A549 (cell line): ENCODE results near the gene PHYKPL. TPM values are rescaled to one million over a fixed set of nuclear protein-coding genes. Genes with fewer than 3 reads are reported as not detected.

Experiments
- ATAC-seq, 2 experiments: fragments of 200-7000 bp in 1 of 2; fragments of >200 bp in 1 of 2; cut with Nextera tagmentation in 1 of 2; cut with Tn5 transposase in 1 of 2; 3 replicates each; pipeline versions ENCODE4 v1.8.0 to v1.9.1; 2018 to 2020; ENCODE audit warnings: mild to moderate bottlenecking in 1 of 2, moderate library complexity in 1 of 2
- CTCF ChIA-PET: fragments of 300-600 bp; sonication (Branson Sonifier 250); formaldehyde crosslinking; extraction: SDS; loops from one replicate; lab custom pipeline; 2021; ENCODE audit warnings: antibody characterized with exemption, inconsistent platforms; lab: Yijun Ruan, JAX
- POLR2A ChIA-PET: fragments of 350-600 bp; formaldehyde crosslinking; extraction: SDS; loops from one replicate; lab custom pipeline; 2021; ENCODE audit warnings: antibody characterized with exemption, inconsistent platforms; lab: Yijun Ruan, JAX
- DNase-seq, 2 experiments: peaks; one replicate each; pipeline versions ENCODE4 v3.0.0 to v3.0.0-alpha.2; 2011 to 2016; ENCODE audit warnings: low read depth in 1 of 2, low spot score in 1 of 2
- FAIRE-seq: peaks from 2 replicates; lab custom pipeline; 2011; peaks lifted over from hg19 to GRCh38; lab: Jason Lieb, UNC
- H3K27ac ChIP-seq, 2 experiments: fragments of >200 bp; sonication (Bioruptor Twin); formaldehyde crosslinking; 3 replicates each; pipeline ENCODE4 v1.5.1; 2016 to 2017
- H3K4me1 ChIP-seq: fragments of >200 bp; sonication (Bioruptor Twin); formaldehyde crosslinking; 3 replicates; pipeline ENCODE4 v1.6.1; 2016
- H3K4me2 ChIP-seq: fragments of >200 bp; sonication (Bioruptor Twin); formaldehyde crosslinking; 3 replicates; pipeline ENCODE4 v1.6.1; 2016
- H3K4me3 ChIP-seq: fragments of >200 bp; sonication (Bioruptor Twin); formaldehyde crosslinking; 3 replicates; pipeline ENCODE4 v1.5.1; 2016
- H3K9me3 ChIP-seq: fragments of >200 bp; sonication (Bioruptor Twin); formaldehyde crosslinking; 3 replicates; pipeline ENCODE4 v1.6.1; 2016
- CBX2 ChIP-seq: fragments of 200-600 bp; sonication (generic); IDR thresholded peaks from 2 replicates; pipeline ENCODE4 v1.6.1; 2016; ENCODE audit warnings: low read depth, mild to moderate bottlenecking, borderline replicate concordance
- CHD2 ChIP-seq: fragments of 150-350 bp; IDR thresholded peaks from 2 replicates; pipeline ENCODE4 v1.6.1; 2014; ENCODE audit warnings: low read length; ENCODE audit not compliant: partially characterized antibody
- EP300 ChIP-seq, 2 experiments: fragments of >200 bp; sonication (Bioruptor Twin); formaldehyde crosslinking; IDR thresholded peaks; 2 replicates in 1 of 2; 3 replicates in 1 of 2; pipeline ENCODE4 v1.6.1; 2016 to 2017
- HDAC2 ChIP-seq: fragments of 200-600 bp; sonication (generic); IDR thresholded peaks from 2 replicates; pipeline ENCODE4 v1.6.1; 2016
- HOXA7 ChIP-seq: fragments of 250-450 bp; sonication (Bioruptor Pico); IDR thresholded peaks from 2 replicates; pipeline ENCODE4 v1.5.0; 2020; ENCODE audit warnings: mild to moderate bottlenecking, moderate library complexity
- JUNB ChIP-seq: fragments of >200 bp; sonication (Bioruptor Twin); formaldehyde crosslinking; IDR thresholded peaks from 2 replicates; pipeline ENCODE4 v1.6.1; 2016
- KDM1A ChIP-seq: fragments of 200-600 bp; sonication (generic); IDR thresholded peaks from 2 replicates; pipeline ENCODE4 v1.6.1; 2016; ENCODE audit warnings: low read depth, mild to moderate bottlenecking
- MAFK ChIP-seq: fragments of 450-650 bp; IDR thresholded peaks from 2 replicates; pipeline ENCODE4 v1.6.1; 2014; ENCODE audit not compliant: partially characterized antibody
- NR3C1 ChIP-seq: fragments of >200 bp; sonication (Bioruptor Twin); formaldehyde crosslinking; IDR thresholded peaks from 3 replicates; pipeline ENCODE4 v1.6.1; 2017
- PHF8 ChIP-seq: fragments of 200-600 bp; sonication (generic); IDR thresholded peaks from 2 replicates; pipeline ENCODE4 v1.6.1; 2016; ENCODE audit warnings: low read depth, mild to moderate bottlenecking, antibody characterized with exemption, moderate library complexity, borderline replicate concordance
- POLR2AphosphoS2 ChIP-seq: conservative IDR thresholded peaks from 2 replicates; pipeline ENCODE4 v1.6.1; 2012; ENCODE audit warnings: low read length, improper control_type of control experiment, inconsistent platforms
- SMC3 ChIP-seq: fragments of >200 bp; sonication (Bioruptor Twin); formaldehyde crosslinking; IDR thresholded peaks from 3 replicates; pipeline ENCODE4 v1.6.1; 2018; ENCODE audit warnings: inconsistent platforms
- TFCP2L1 ChIP-seq: fragments of 250-450 bp; sonication (Bioruptor Pico); IDR thresholded peaks from 2 replicates; pipeline ENCODE4 v1.5.0; 2021; ENCODE audit warnings: mild to moderate bottlenecking
- ZFP36 ChIP-seq: fragments of 450-650 bp; IDR thresholded peaks from 2 replicates; pipeline ENCODE4 v1.6.1; 2014; ENCODE audit warnings: borderline replicate concordance; ENCODE audit not compliant: partially characterized antibody
- ZNF302 ChIP-seq: fragments of 250-450 bp; sonication (Bioruptor Pico); IDR thresholded peaks from 2 replicates; pipeline ENCODE4 v1.9.0; 2021; ENCODE audit warnings: inconsistent platforms, mild to moderate bottlenecking, moderate library complexity
- WGBS: methylation state at CpG from one replicate; pipeline ENCODE4 v1.1.6; 2017; ENCODE audit errors: missing lambda C conversion rate; 5-methylcytosine and 5-hydroxymethylcytosine counted together
- polyA plus RNA-seq, 4 experiments: library from polyadenylated mRNA; depleted of rRNA in 3 of 4; stranded (reverse); fragments of >200 nt; fragmentation: RNase III in 1 of 4; extraction: RNeasy Plus Mini Kit Qiagen cat#74134 plus additional on column Dnase treatment in 1 of 4; gene quantifications; 2 replicates in 3 of 4; 3 replicates in 1 of 4; pipeline ENCODE4 v1.2.3, GENCODE V29; 2011 to 2017
- TF ChIP-seq, protein P1 (sequence below): fragments of 450-650 bp; IDR thresholded peaks from 2 replicates; pipeline ENCODE4 v1.6.1; 2014; ENCODE audit warnings: antibody characterized with exemption
- TF ChIP-seq, protein P2 (sequence below): fragments of 150-350 bp; IDR thresholded peaks from 2 replicates; pipeline ENCODE4 v1.6.1; 2014; ENCODE audit warnings: low read depth, mild to moderate bottlenecking, low read length
- TF ChIP-seq, protein P3 (sequence below): IDR thresholded peaks from 2 replicates; pipeline ENCODE4 v1.6.1; 2012
- TF ChIP-seq, protein P4 (sequence below): fragments of 250-450 bp; sonication (Bioruptor Pico); IDR thresholded peaks from 2 replicates; pipeline ENCODE4 v1.5.0; 2020; ENCODE audit warnings: low read depth, mild to moderate bottlenecking, moderate library complexity
- TF ChIP-seq, protein P5 (sequence below): IDR thresholded peaks from 2 replicates; pipeline ENCODE4 v1.6.1; 2012
- TF ChIP-seq, protein P6 (sequence below): IDR thresholded peaks from 2 replicates; pipeline ENCODE4 v1.6.1; 2012; ENCODE audit warnings: low read depth, borderline replicate concordance
- TF ChIP-seq, protein P7 (sequence below): fragments of >200 bp; sonication (Bioruptor Twin); formaldehyde crosslinking; IDR thresholded peaks from 3 replicates; pipeline ENCODE4 v1.5.1; 2016

Gene PHYKPL
- polyA plus RNA-seq, 2 of the 4 experiments (the other 2 are of a cell fraction) = 13.0 to 21.9 TPM

DNA sequence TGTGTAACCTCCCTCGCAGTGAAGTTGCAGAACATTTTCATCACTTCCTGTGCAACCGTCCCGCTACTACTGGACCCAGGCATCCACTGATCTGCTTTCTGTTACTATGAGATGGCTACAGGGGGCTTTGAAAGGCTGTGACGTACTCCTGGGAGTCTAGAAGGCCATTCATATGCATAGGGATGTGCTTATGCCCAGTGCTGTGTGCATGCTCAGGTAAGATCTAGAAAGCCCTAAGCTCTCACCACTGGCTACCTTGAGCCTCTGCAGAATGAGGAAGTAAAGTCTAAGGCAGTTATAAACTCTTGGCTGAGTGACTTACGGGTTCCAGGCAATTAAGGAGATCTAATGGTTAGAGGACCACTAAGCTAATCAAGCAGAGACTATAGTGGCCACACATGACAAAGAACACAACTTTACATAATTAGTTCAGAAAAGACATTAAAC lies 16.5 kb downstream of the PHYKPL start:
- 98% methylated on average over 5 of the region's 5 CpGs for WGBS
- CTCF ChIA-PET = interaction anchor here (0.6 to 2.2 kb wide), 2 partner anchors 12 to 20 kb away, joined by 4 to 5 read pairs; partner anchors contain the start of gene HNRNPAB
- no peak for DNase-seq
- no peak overlapping the region for H3K4me2 ChIP-seq
- TF ChIP-seq, protein P1, sequence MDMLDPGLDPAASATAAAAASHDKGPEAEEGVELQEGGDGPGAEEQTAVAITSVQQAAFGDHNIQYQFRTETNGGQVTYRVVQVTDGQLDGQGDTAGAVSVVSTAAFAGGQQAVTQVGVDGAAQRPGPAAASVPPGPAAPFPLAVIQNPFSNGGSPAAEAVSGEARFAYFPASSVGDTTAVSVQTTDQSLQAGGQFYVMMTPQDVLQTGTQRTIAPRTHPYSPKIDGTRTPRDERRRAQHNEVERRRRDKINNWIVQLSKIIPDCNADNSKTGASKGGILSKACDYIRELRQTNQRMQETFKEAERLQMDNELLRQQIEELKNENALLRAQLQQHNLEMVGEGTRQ = no peak
- no peak for TF ChIP-seq NR3C1
- TF ChIP-seq, protein P2, sequence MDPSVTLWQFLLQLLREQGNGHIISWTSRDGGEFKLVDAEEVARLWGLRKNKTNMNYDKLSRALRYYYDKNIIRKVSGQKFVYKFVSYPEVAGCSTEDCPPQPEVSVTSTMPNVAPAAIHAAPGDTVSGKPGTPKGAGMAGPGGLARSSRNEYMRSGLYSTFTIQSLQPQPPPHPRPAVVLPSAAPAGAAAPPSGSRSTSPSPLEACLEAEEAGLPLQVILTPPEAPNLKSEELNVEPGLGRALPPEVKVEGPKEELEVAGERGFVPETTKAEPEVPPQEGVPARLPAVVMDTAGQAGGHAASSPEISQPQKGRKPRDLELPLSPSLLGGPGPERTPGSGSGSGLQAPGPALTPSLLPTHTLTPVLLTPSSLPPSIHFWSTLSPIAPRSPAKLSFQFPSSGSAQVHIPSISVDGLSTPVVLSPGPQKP = no peak
- TF ChIP-seq JUNB = no peak
- TF ChIP-seq, protein P3, sequence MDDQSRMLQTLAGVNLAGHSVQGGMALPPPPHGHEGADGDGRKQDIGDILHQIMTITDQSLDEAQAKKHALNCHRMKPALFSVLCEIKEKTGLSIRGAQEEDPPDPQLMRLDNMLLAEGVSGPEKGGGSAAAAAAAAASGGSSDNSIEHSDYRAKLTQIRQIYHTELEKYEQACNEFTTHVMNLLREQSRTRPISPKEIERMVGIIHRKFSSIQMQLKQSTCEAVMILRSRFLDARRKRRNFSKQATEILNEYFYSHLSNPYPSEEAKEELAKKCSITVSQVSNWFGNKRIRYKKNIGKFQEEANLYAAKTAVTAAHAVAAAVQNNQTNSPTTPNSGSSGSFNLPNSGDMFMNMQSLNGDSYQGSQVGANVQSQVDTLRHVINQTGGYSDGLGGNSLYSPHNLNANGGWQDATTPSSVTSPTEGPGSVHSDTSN = no peak
- no peak for TF ChIP-seq TFCP2L1
- TF ChIP-seq, protein P4, sequence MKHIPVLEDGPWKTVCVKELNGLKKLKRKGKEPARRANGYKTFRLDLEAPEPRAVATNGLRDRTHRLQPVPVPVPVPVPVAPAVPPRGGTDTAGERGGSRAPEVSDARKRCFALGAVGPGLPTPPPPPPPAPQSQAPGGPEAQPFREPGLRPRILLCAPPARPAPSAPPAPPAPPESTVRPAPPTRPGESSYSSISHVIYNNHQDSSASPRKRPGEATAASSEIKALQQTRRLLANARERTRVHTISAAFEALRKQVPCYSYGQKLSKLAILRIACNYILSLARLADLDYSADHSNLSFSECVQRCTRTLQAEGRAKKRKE (CRISPR knock-in tag) = no peak
- no peak for TF ChIP-seq ZFP36
- TF ChIP-seq PHF8 = no peak
- TF ChIP-seq CBX2 = no peak
- TF ChIP-seq SMC3 = no peak
- TF ChIP-seq, protein P5, sequence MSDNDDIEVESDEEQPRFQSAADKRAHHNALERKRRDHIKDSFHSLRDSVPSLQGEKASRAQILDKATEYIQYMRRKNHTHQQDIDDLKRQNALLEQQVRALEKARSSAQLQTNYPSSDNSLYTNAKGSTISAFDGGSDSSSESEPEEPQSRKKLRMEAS = no peak
- TF ChIP-seq, all 56 proteins: peak for 0
- Histone ChIP-seq H3K9me3 (no peaks in the 10 kb centered on the region), H3K4me1 (0 out of 3 replicates have a peak, but pooled peaks cover 4% of the 10 kb centered on the region), H3K27ac (no peak overlapping the region), H3K4me3 (no peak overlapping the region)
- POLR2A ChIA-PET = interaction anchor here (2.6 kb wide), 1 partner anchor 12 kb away, joined by 9 read pairs; the partner anchor contains the start of gene HNRNPAB
- FAIRE-seq = no peak
- no peak for ATAC-seq

DNA sequence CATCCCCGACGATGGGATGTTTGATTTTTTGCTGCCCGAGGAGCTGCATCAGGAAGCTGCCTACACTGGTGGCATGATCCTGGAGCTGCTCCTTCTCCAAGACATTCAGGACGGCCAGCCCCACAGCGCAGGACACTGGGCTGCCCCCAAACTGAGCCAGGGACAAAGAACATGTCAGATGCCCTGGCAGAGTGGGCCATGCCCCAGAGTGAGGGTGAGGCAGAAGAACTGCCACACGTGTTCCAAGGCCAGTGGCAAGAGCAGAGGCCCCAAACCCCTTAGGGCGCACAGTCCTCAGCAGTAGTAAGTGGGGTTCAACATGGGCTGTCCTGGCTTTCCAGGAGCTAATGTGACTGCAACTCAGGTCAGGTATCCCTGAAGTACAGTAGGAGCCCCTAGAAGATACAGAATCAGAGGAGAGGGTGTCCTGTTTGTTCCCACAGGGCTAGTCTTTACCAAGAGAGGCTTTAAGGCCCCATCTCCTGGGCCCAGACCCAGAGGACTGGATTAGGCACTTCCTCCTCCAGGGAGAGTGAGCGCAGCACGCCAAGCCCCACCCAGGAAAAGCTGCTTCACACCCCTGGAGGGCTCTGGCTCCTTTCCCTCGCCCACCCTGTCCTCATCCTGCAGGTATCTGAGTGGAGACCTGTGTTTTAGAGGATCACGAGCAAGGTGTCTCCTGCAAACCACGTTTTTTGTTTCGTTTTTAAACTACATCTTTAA lies 17.2 kb downstream of the PHYKPL start:
- Histone ChIP-seq H3K4me2 (no peak overlapping the region), H3K4me3 (no peak overlapping the region), H3K9me3 (no peaks in the 10 kb centered on the region), H3K4me1 (0 out of 3 replicates have a peak, but pooled peaks cover 4% of the 10 kb centered on the region), H3K27ac (no peak overlapping the region)
- ATAC-seq = peak in 1 of 2 experiments; percentile 4; a peak in 3 of 6 replicates
- WGBS = 92% methylated on average over 12 of the region's 13 CpGs
- POLR2A ChIA-PET = interaction anchor here (2.6 kb wide), 1 partner anchor 11 kb away, joined by 9 read pairs; the partner anchor contains the start of gene HNRNPAB
- TF ChIP-seq ZNF302 (CRISPR knock-in tag) (no peak), POLR2AphosphoS2 (peak; percentile 15; the same call in 1 of the 2 replicates)
- no peak for DNase-seq
- FAIRE-seq = no peak
- CTCF ChIA-PET = interaction anchor here (2.2 kb wide), 1 partner anchor 11 kb away, joined by 4 read pairs; the partner anchor contains the start of gene HNRNPAB

DNA sequence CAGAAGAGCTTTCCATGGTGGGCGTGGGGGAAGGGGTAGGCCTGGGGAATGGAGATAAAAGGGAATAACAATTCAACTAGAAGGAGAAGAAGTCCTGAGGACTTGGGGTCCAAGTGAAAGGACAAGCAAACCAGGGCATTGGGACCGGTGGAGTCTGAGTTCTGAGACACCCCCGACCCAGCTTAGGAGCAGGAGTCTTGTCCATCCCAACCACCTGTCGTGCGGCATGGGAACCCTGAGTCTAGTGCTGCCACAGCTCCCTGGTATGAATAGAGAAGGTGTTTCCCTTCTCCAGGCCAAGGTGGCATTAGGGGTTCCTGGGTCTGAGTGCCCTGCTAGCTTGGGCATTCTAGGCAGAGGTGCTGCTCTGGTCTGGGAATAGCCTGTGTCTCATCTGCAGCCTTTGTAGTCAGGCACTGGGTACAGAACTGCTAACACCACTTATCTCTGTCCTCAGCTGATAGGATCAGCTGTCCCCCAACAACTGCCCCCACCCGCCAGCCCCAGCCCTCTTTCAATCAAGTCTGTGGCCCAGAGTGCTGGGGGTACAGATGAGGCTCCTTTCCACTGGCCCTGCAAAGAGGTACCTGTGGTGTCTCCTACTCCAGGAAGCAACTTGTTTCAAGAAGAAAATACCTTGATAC lies 18.3 kb downstream of the PHYKPL start:
- POLR2A ChIA-PET = interaction anchor here (2.3 to 2.6 kb wide), 2 partner anchors 10 kb away, joined by 9 to 18 read pairs; partner anchors contain the start of gene HNRNPAB
- Histone ChIP-seq H3K4me2 (no peak overlapping the region), H3K4me1 (0 out of 3 replicates have a peak, but pooled peaks cover 4% of the 10 kb centered on the region), H3K27ac (no peak overlapping the region), H3K4me3 (no peak overlapping the region), H3K9me3 (no peaks in the 10 kb centered on the region)
- CTCF ChIA-PET = interaction anchor here (1.3 kb wide), 1 partner anchor 21 kb away, joined by 6 read pairs; no protein-coding TSS in a partner anchor
- peak; percentile 5 to 8; a peak in 3 of 6 replicates for ATAC-seq
- FAIRE-seq = no peak
- WGBS = 96% methylated on average over 6 of the region's 6 CpGs
- no peak for DNase-seq
- TF ChIP-seq CHD2 (no peak), ZFP36 (no peak), KDM1A (no peak), HDAC2 (no peak), TFCP2L1 (peak; percentile 78; the same call in 1 of the 2 replicates), MAFK (no peak), EP300 (IDR thresholded peaks at IDR 0.05) (no peak), HOXA7 (0 out of 2 replicates have a peak, but pooled peaks have one; percentile 42)
- TF ChIP-seq, protein P1 = no peak
- TF ChIP-seq, protein P6, sequence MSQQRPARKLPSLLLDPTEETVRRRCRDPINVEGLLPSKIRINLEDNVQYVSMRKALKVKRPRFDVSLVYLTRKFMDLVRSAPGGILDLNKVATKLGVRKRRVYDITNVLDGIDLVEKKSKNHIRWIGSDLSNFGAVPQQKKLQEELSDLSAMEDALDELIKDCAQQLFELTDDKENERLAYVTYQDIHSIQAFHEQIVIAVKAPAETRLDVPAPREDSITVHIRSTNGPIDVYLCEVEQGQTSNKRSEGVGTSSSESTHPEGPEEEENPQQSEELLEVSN = no peak
- TF ChIP-seq, protein P7, sequence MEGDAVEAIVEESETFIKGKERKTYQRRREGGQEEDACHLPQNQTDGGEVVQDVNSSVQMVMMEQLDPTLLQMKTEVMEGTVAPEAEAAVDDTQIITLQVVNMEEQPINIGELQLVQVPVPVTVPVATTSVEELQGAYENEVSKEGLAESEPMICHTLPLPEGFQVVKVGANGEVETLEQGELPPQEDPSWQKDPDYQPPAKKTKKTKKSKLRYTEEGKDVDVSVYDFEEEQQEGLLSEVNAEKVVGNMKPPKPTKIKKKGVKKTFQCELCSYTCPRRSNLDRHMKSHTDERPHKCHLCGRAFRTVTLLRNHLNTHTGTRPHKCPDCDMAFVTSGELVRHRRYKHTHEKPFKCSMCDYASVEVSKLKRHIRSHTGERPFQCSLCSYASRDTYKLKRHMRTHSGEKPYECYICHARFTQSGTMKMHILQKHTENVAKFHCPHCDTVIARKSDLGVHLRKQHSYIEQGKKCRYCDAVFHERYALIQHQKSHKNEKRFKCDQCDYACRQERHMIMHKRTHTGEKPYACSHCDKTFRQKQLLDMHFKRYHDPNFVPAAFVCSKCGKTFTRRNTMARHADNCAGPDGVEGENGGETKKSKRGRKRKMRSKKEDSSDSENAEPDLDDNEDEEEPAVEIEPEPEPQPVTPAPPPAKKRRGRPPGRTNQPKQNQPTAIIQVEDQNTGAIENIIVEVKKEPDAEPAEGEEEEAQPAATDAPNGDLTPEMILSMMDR = no peak
